MCF 10A (cell line): ENCODE measurements around the gene D2HGDH. TPM values are rescaled to one million over a fixed set of nuclear protein-coding genes. Genes with fewer than 3 reads are reported as not detected.
A peak's percentile ranks its signal among the peaks of the same experiment; 100 is the strongest.

Source experiments
- BruUV-seq: library from RNA; stranded (reverse); fragments of 400-500 nt; replicated peaks from 2 replicates; lab custom pipeline; 2021; lab: Mats Ljungman, UMichigan
- CTCF ChIA-PET: fragments of 300-600 bp; sonication (Branson Sonifier 250); formaldehyde crosslinking; extraction: SDS; loops from one replicate; lab custom pipeline; 2021; ENCODE audit warnings: antibody characterized with exemption, inconsistent platforms; lab: Yijun Ruan, JAX
- POLR2A ChIA-PET: fragments of 300-600, 350-650 bp; sonication (Branson Sonifier 250); formaldehyde crosslinking; extraction: SDS; loops from one replicate; lab custom pipeline; 2020; ENCODE audit warnings: antibody characterized with exemption, inconsistent platforms; lab: Yijun Ruan, JAX
- DNase-seq: peaks from one replicate; pipeline ENCODE4 v3.0.0-alpha.2; 2018; ENCODE audit not compliant: unreplicated experiment
- H3K27ac Mint-ChIP-seq: one replicate; pipeline ENCODE4 v1.8.0; 2022; ENCODE audit warnings: mild to moderate bottlenecking, low read depth, mixed read lengths; ENCODE audit not compliant: unreplicated experiment
- H3K27me3 Mint-ChIP-seq: one replicate; pipeline ENCODE4 v1.8.0; 2022; ENCODE audit warnings: mixed read lengths; ENCODE audit not compliant: insufficient read depth, unreplicated experiment
- H3K36me3 Mint-ChIP-seq: one replicate; pipeline ENCODE4 v1.8.0; 2022; ENCODE audit warnings: mild to moderate bottlenecking, moderate library complexity, mixed read lengths; ENCODE audit not compliant: insufficient read depth, unreplicated experiment
- H3K4me1 Mint-ChIP-seq: one replicate; pipeline ENCODE4 v1.8.0; 2022; ENCODE audit warnings: mixed read lengths; ENCODE audit not compliant: insufficient read depth, unreplicated experiment
- H3K4me3 Mint-ChIP-seq: one replicate; pipeline ENCODE4 v1.8.0; 2022; ENCODE audit warnings: mild to moderate bottlenecking, moderate library complexity, mixed read lengths; ENCODE audit not compliant: unreplicated experiment
- H3K9me3 Mint-ChIP-seq: one replicate; pipeline ENCODE4 v1.8.0; 2022; ENCODE audit warnings: mixed read lengths; ENCODE audit not compliant: unreplicated experiment
- CTCF ChIP-seq: fragments of 200-600 bp; IDR thresholded peaks from one replicate; pipeline ENCODE4 v1.8.0; 2022; ENCODE audit warnings: antibody characterized with exemption, mild to moderate bottlenecking; ENCODE audit not compliant: unreplicated experiment
- intact Hi-C: fragments of 100-400 bp; cut with micrococcal nuclease; formaldehyde crosslinking; loops from 2 replicates; pipeline ENCODE4 v1.14.1; 2022
- total RNA-seq: library from RNA; stranded (reverse); gene quantifications from 2 replicates; pipeline ENCODE4 v1.2.3, GENCODE V29; 2022

The D2HGDH gene
- total RNA-seq, 1 experiment from 2014 or later = 41.5 TPM

- H3K4me1 Mint-ChIP-seq = peaks cover 12% of the 10 kb centered on the region
- peak; percentile 39 for TF ChIP-seq CTCF
- ChIA-PET CTCF (interaction anchor here (0.6 to 1.2 kb wide), 3 partner anchors 142 to 178 kb away, joined by 3 to 6 read pairs (median 4); no protein-coding TSS in a partner anchor), POLR2A (interaction anchor here (1.0 to 7.2 kb wide), 12 partner anchors 9 to 387 kb away, joined by 3 to 136 read pairs (median 6); partner anchors contain the start of genes ATG4B, BOK, D2HGDH and DTYMK)
- H3K27me3 Mint-ChIP-seq = no peaks in the 10 kb centered on the region
- no peaks in the 10 kb centered on the region for H3K9me3 Mint-ChIP-seq
- intact Hi-C loops = loop anchor here (2.0 kb wide), 1 partner anchor 34 kb away; the partner anchor contains the start of gene D2HGDH
- H3K36me3 Mint-ChIP-seq = peaks cover 44% of the 10 kb centered on the region
- H3K4me3 Mint-ChIP-seq = peak overlapping the region; percentile 76
- no TSS peak for BruUV-seq
- DNase-seq = no peak
- H3K27ac Mint-ChIP-seq = peak overlapping the region; percentile 89
Measured at GRCh38 chr2:241701149-241701398, 33.4 kb upstream of the D2HGDH start.

- Mint-ChIP-seq H3K9me3 (no peaks in the 10 kb centered on the region), H3K4me3 (peak within 1 kb of the TSS; percentile 76), H3K36me3 (peaks cover 49% of the 10 kb centered on the region), H3K27me3 (no peaks in the 10 kb centered on the region), H3K4me1 (peaks cover 12% of the 10 kb centered on the region), H3K27ac (peak within 1 kb of the TSS; percentile 89)
- BruUV-seq = TSS peak; percentile 72
- ChIA-PET POLR2A (interaction anchor here (0.9 to 7.2 kb wide), 16 partner anchors 9 to 387 kb away, joined by 3 to 136 read pairs (median 4); partner anchors contain the start of genes ATG4B, BOK, D2HGDH and DTYMK), CTCF (interaction anchor here (0.6 to 1.5 kb wide), 3 partner anchors 20 to 177 kb away, joined by 3 to 4 read pairs (median 3); no protein-coding TSS in a partner anchor)
- intact Hi-C loops = loop anchor here (2.0 kb wide), 1 partner anchor 33 kb away; the partner anchor contains the start of gene D2HGDH
- DNase-seq = peak; percentile 92
- TF ChIP-seq CTCF = no peak
Measured at GRCh38 chr2:241701399-241702154, 32.9 kb upstream of the D2HGDH start, which contains the start of gene ING5. ING5 (plus strand) TSS chr2:241702039; CDS start chr2:241702066, 27 bp downstream.

DNA sequence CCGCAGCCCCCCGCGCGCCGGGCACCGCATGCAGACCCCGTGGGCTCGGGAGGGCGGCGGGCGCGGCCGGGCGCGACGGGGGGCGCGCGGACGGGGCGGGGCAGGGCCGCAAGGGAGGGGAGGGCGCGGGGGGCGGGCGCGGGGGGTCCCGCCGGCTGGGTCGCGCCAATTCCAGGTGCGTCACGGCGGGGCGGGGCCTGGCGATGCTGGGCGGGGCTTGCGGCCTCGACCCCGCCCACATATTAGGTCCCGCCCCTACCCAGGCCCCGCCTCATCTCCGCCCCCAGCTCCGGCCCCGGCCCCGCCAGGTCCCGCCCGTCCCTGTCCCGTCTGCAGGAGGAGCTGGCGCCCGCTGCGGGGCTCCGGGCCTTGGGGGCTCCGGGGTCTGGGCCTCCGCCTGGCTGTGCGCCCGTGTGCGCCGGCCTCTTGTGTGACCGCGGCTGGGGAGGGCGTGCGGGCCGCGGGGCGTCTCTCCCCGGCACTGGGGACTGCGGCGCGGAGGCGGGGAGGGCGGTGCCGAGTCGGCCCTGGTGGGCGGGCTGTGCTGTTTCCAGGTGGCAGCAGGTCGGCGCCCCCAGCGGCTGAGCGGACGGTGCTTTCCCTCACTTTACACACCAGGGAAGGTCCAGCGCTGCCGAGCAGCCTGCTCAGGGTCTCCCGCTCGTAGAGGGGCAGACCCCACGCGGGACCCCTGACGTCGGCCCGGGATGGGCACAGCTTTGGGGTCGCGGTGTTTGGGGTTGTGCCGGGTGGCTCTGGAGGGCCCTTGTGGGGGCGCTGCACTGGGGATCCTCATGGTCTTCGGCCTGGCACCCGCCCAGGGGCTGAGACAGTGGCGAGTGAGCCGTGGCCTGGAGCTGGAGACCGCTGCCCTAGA lies 32.0 kb upstream of the D2HGDH start:
- no TSS peak for BruUV-seq
- peak; percentile 18 for TF ChIP-seq CTCF
- ChIA-PET POLR2A (interaction anchor here (0.6 to 7.2 kb wide), 18 partner anchors 10 to 579 kb away, joined by 3 to 136 read pairs (median 4); partner anchors contain the start of genes ATG4B, BOK, D2HGDH and DTYMK), CTCF (interaction anchor here (0.6 to 1.5 kb wide), 8 partner anchors 19 to 176 kb away, joined by 3 to 5 read pairs (median 4); no protein-coding TSS in a partner anchor)
- no peaks in the 10 kb centered on the region for H3K9me3 Mint-ChIP-seq
- peak overlapping the region; percentile 41 for H3K27ac Mint-ChIP-seq
- peaks cover 10% of the 10 kb centered on the region for H3K4me1 Mint-ChIP-seq
- intact Hi-C loops = no loop called here
- no peaks in the 10 kb centered on the region for H3K27me3 Mint-ChIP-seq
- peak overlapping the region; percentile 76 for H3K4me3 Mint-ChIP-seq
- peak; percentile 69 for DNase-seq
- peaks cover 57% of the 10 kb centered on the region for H3K36me3 Mint-ChIP-seq
